SU-DHL-6 (cell line): ENCODE measurements around the gene COL26A1.

Experiments used
- EZH2phosphoT487 ChIP-seq: fragments of 200-600 bp; sonication (generic), shearing (Covaris generic); conservative IDR thresholded peaks from 2 replicates; pipeline ENCODE4 v1.6.1; 2018; ENCODE audit warnings: mild to moderate bottlenecking, antibody characterized with exemption, low read length, moderate library complexity, mixed read lengths
- TF ChIP-seq, protein P1 (sequence below): fragments of 200-600 bp; sonication (generic); IDR thresholded peaks from one replicate; pipeline ENCODE4 v1.5.1; 2017; ENCODE audit warnings: antibody characterized with exemption, mild to moderate bottlenecking, low read length, moderate library complexity; ENCODE audit not compliant: insufficient read depth, poor library complexity, severe bottlenecking

GRCh38 chr7:101602484-101603241 is 240.0 kb downstream of the COL26A1 start:
- TF ChIP-seq, protein P1, sequence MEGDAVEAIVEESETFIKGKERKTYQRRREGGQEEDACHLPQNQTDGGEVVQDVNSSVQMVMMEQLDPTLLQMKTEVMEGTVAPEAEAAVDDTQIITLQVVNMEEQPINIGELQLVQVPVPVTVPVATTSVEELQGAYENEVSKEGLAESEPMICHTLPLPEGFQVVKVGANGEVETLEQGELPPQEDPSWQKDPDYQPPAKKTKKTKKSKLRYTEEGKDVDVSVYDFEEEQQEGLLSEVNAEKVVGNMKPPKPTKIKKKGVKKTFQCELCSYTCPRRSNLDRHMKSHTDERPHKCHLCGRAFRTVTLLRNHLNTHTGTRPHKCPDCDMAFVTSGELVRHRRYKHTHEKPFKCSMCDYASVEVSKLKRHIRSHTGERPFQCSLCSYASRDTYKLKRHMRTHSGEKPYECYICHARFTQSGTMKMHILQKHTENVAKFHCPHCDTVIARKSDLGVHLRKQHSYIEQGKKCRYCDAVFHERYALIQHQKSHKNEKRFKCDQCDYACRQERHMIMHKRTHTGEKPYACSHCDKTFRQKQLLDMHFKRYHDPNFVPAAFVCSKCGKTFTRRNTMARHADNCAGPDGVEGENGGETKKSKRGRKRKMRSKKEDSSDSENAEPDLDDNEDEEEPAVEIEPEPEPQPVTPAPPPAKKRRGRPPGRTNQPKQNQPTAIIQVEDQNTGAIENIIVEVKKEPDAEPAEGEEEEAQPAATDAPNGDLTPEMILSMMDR = peak; percentile 96
- TF ChIP-seq EZH2phosphoT487 = no peak
